GM12864 (cell line): ENCODE data around the gene GMPPA.

Experiments
- DNase-seq: peaks from one replicate; pipeline ENCODE4 v3.0.0-alpha.2; 2011; ENCODE audit warnings: low read depth
- H3K4me3 ChIP-seq: 2 replicates; pipeline ENCODE4 v1.5.1; 2011; ENCODE audit warnings: mild to moderate bottlenecking, low read depth, low read length, control low read depth
- CTCF ChIP-seq: IDR thresholded peaks from 2 replicates; pipeline ENCODE4 v1.5.1; 2011; ENCODE audit warnings: low read depth, mild to moderate bottlenecking, moderate library complexity, low read length, control low read depth, inconsistent platforms; ENCODE audit errors: missing control alignments

Gene GMPPA

GRCh38 chr2:219499555-219499954 lies 864 bp downstream of the GMPPA start:
- H3K4me3 ChIP-seq, result peak overlapping the region; percentile 88
- TF ChIP-seq CTCF, result no peak
- no peak for DNase-seq

GRCh38 chr2:219500135-219500534 lies 1.4 kb downstream of the GMPPA start:
- peak; percentile 44 for TF ChIP-seq CTCF
- H3K4me3 ChIP-seq, result peak overlapping the region; percentile 88
- DNase-seq, result no peak

- no peak for DNase-seq
- no peak for TF ChIP-seq CTCF
Measured at GRCh38 chr2:219501849-219502248, 3.2 kb downstream of the GMPPA start.

GRCh38 chr2:219502618-219503017 lies 3.9 kb downstream of the GMPPA start:
- no peak for TF ChIP-seq CTCF
- DNase-seq, result no peak
- H3K4me3 ChIP-seq, result no peak overlapping the region

More at GRCh38 chr2:219501849-219502248, 3.2 kb downstream of the GMPPA start:
- H3K4me3 ChIP-seq, result no peak overlapping the region

- no peak overlapping the region for H3K4me3 ChIP-seq
- no peak for DNase-seq
- no peak for TF ChIP-seq CTCF
Measured at GRCh38 chr2:219505585-219505984, 6.9 kb downstream of the GMPPA start.

GRCh38 chr2:219506153-219506801 lies 7.6 kb downstream of the GMPPA start:
- DNase-seq, result no peak
- no peak for TF ChIP-seq CTCF
- no peak overlapping the region for H3K4me3 ChIP-seq

GRCh38 chr2:219506802-219507526 lies 8.3 kb downstream of the GMPPA start:
- no peak for DNase-seq
- no peak for TF ChIP-seq CTCF
- H3K4me3 ChIP-seq, result no peak overlapping the region
